ENCODE results near the gene APP.

DNA sequence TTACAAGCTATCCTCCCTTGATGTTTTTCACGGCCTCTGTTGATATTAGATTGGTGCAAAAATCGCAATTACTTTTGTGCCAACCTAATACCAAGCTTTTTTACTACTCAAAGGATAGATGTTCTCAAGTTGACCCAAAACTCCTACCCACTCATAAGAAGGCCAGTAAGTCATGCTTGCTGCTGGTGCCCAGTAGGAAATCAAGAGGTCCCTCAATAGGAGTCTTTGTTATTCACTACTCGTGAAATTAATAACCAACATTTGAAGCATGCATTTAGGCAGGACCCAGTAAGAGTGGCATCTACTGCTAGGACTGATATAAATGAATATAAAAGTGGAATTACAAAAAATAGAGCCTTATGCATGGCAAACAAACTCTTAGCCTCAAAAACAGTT lies 52.6 kb downstream of the APP start:
- no peak for TF ChIP-seq POLR2AphosphoS5 (IDR thresholded peaks at IDR 0.05)
- TF ChIP-seq, protein P1, sequence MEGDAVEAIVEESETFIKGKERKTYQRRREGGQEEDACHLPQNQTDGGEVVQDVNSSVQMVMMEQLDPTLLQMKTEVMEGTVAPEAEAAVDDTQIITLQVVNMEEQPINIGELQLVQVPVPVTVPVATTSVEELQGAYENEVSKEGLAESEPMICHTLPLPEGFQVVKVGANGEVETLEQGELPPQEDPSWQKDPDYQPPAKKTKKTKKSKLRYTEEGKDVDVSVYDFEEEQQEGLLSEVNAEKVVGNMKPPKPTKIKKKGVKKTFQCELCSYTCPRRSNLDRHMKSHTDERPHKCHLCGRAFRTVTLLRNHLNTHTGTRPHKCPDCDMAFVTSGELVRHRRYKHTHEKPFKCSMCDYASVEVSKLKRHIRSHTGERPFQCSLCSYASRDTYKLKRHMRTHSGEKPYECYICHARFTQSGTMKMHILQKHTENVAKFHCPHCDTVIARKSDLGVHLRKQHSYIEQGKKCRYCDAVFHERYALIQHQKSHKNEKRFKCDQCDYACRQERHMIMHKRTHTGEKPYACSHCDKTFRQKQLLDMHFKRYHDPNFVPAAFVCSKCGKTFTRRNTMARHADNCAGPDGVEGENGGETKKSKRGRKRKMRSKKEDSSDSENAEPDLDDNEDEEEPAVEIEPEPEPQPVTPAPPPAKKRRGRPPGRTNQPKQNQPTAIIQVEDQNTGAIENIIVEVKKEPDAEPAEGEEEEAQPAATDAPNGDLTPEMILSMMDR (IDR thresholded peaks at IDR 0.05): no peak
